Thoracic aorta (tissue), 2 donors: ENCODE data around the gene CEACAM20. TPM values are rescaled to one million over a fixed set of nuclear protein-coding genes. Genes with fewer than 3 reads are reported as not detected.

Experiments
- ATAC-seq: fragments of 150-250 bp; one replicate; pipeline ENCODE4 v1.8.0; 2017; ENCODE audit warnings: low read depth; ENCODE audit not compliant: insufficient number of reproducible peaks, low FRiP score
- DNase-seq: peaks from one replicate; pipeline ENCODE4 v3.0.0-alpha.2; 2020; ENCODE audit warnings: low spot score
- H3K27ac ChIP-seq, 2 donors: fragments of 200-600 bp; sonication (generic); 1 replicate in 1 of 2; 2 replicates in 1 of 2; pipeline ENCODE4 v1.5.1; 2016; ENCODE audit warnings: mild to moderate bottlenecking in 2 of 2, moderate library complexity in 2 of 2
- H3K27me3 ChIP-seq: fragments of 200-600 bp; sonication (generic); replicated peaks from 2 replicates; pipeline ENCODE4 v1.6.0; 2016; ENCODE audit warnings: mild to moderate bottlenecking; ENCODE audit not compliant: insufficient read depth
- H3K36me3 ChIP-seq: fragments of 200-600 bp; sonication (generic); one replicate; pipeline ENCODE4 v1.5.1; 2016
- H3K4me1 ChIP-seq, 2 donors: fragments of 200-600 bp; sonication (generic); 1 replicate in 1 of 2; 2 replicates in 1 of 2; pipeline versions ENCODE4 v1.5.1 to v1.6.0; 2016; ENCODE audit warnings: low read depth in 2 of 2, mild to moderate bottlenecking in 1 of 2; ENCODE audit not compliant: control insufficient read depth in 1 of 2
- H3K4me3 ChIP-seq: fragments of 200-600 bp; sonication (generic); 2 replicates; pipeline ENCODE4 v1.5.1; 2016; ENCODE audit warnings: mild to moderate bottlenecking
- H3K9me3 ChIP-seq: fragments of 200-600 bp; sonication (generic); 2 replicates; pipeline ENCODE4 v1.5.1; 2016
- CTCF ChIP-seq: fragments of 200-600 bp; sonication (generic); IDR thresholded peaks from one replicate; pipeline ENCODE4 v1.5.1; 2019; ENCODE audit warnings: antibody characterized with exemption
- total RNA-seq, 2 donors: library from RNA; depleted of rRNA; stranded (reverse); fragments of >200 nt; gene quantifications; one replicate each; pipeline versions ENCODE4 v1.1.0 to v1.2.3, GENCODE V29; 2016

CEACAM20 gene
- total RNA-seq, 2 donors from 2014 or later = not detected

- Histone ChIP-seq H3K4me3 (no peak overlapping the region), H3K36me3 (no peaks in the 10 kb centered on the region), H3K9me3 (no peaks in the 10 kb centered on the region), H3K27me3 (no peaks in the 10 kb centered on the region), H3K27ac (no peak overlapping the region), H3K4me1 (no peaks in the 10 kb centered on the region)
- ATAC-seq (no peak), DNase-seq (no peak)
- no peak for TF ChIP-seq CTCF
These were observed 44.2 kb upstream of the CEACAM20 start for GRCh38 chr19:44573627-44574026.

- H3K36me3 ChIP-seq = no peaks in the 10 kb centered on the region
- H3K27me3 ChIP-seq = no peaks in the 10 kb centered on the region
- no peaks in the 10 kb centered on the region for H3K4me1 ChIP-seq
- H3K27ac ChIP-seq = no peak overlapping the region
- DNase-seq = no peak
- no peak overlapping the region for H3K4me3 ChIP-seq
- no peaks in the 10 kb centered on the region for H3K9me3 ChIP-seq
- no peak for TF ChIP-seq CTCF
- ATAC-seq = no peak
These were observed 43.7 kb upstream of the CEACAM20 start for GRCh38 chr19:44573183-44573582.

DNA sequence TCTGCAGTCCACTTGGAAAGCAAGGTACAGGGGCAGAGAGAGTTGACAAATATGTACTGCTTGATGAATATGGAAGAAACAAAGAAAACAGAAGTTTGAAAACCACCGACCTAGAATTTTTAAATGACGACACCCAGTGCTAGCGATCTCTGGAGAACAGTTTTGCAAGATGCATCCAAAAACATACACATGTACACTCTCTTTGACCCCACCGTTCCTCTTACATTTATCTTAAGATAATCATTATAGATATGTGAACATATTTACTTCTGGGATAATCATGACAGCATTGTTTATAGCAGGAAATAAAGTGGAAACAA is 43.1 kb upstream of the CEACAM20 start:
- no peaks in the 10 kb centered on the region for H3K9me3 ChIP-seq
- H3K27ac ChIP-seq = no peak overlapping the region
- H3K36me3 ChIP-seq = no peaks in the 10 kb centered on the region
- no peaks in the 10 kb centered on the region for H3K27me3 ChIP-seq
- H3K4me1 ChIP-seq = no peaks in the 10 kb centered on the region
- H3K4me3 ChIP-seq = no peak overlapping the region
- no peak for TF ChIP-seq CTCF
- DNase-seq = no peak
- no peak for ATAC-seq

GRCh38 chr19:44571830-44572580 is 42.5 kb upstream of the CEACAM20 start:
- H3K27me3 ChIP-seq = no peaks in the 10 kb centered on the region
- no peak overlapping the region for H3K27ac ChIP-seq
- no peak overlapping the region for H3K4me3 ChIP-seq
- no peak for DNase-seq
- no peaks in the 10 kb centered on the region for H3K36me3 ChIP-seq
- no peak for TF ChIP-seq CTCF
- no peaks in the 10 kb centered on the region for H3K9me3 ChIP-seq
- no peaks in the 10 kb centered on the region for H3K4me1 ChIP-seq
- no peak for ATAC-seq

DNA sequence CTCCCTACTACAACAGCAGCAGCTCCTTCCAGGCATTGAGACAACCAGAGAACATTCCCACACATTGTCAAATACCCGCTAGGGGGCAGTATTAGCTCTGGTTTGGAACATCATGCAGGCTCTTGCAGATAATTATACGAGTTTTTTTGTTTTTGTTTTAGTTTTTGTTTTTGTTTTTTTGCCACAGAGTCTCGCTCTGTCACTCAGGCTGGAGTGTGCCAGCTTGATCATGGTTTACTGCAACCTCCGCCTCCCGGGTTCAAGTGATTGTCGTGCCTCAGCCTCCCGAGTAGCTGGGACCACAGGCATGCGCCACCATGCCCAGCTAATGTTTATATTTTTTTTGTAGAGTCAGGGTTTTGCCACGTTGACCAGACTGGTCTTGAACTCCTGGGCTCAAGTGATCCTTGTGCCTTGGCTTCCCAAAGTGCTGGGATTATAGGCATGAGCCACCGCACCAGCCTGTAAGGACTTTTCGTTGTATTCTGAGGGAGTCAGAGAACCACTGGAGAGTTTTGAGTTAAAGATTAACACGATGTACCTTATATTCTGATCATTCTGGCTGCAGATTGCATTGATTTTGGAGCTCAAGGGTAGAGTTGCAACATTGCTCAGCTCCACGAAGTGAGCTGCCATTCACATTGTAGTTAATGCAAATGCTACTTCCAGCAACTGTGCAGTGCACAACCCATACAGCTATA is 41.7 kb upstream of the CEACAM20 start:
- H3K27ac ChIP-seq = no peak overlapping the region
- H3K4me3 ChIP-seq = no peak overlapping the region
- ATAC-seq (no peak), DNase-seq (peak; percentile 35)
- no peaks in the 10 kb centered on the region for H3K36me3 ChIP-seq
- no peaks in the 10 kb centered on the region for H3K27me3 ChIP-seq
- H3K4me1 ChIP-seq = no peaks in the 10 kb centered on the region
- H3K9me3 ChIP-seq = no peaks in the 10 kb centered on the region
- peak; percentile 73 for TF ChIP-seq CTCF
